Activated naive CD4-positive, alpha-beta T cell treated with Interleukin-2 at 50 U/mL for 16 hours (primary cell): Measurements from ENCODE around the gene PRC1.

ENCODE experiments used
- DNase-seq: peaks from one replicate; pipeline ENCODE4 v3.0.0-alpha.2; 2020

The PRC1 gene

DNA sequence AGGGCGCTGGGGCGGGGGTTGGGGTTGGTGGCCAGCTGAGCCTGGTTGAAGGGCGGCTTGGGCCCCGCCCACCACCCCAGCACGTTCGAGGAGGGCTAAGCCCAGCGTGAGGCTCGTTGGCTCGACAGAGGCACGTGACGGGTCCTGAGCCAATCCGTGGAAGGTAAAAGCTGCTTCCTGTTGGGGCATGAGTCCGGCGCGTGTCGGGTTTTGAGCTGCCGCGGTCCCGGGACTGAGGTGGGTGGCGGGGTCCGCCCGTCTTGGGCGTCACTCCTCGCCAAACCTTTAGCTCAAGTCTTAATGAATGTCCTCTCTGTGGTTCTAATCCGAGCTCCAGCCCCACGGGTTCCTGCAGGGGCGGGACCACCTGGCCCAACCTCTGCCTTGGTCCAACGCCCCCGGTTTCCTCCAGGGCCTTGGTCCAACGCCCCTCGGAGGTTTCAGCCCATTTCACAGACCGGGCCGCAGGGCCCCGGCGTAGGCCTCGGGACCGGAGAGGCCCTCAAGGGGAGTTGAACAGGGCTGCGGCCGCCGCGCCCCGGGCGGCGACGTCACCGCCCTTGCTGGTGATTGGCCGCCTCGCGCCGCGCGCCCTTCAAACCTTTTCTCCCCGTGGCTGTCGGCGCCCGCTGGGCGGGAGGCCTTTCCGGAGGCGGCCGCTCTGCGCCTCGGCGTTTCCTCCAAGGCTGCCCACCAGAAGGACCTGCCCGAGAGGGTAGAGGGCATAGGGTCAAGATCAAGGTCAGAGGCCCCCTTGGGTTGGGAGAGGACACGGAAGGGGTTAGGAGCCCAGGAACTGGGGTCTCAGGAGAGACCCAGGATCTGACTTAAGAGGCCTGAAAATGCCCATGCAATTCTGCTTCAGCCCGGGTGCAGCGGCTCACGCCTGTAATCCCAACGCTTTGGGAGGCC lies 39.4 kb downstream of the PRC1 start, which contains the start of gene RCCD1:
RCCD1 (plus strand) TSS at position 173 of the 912 bp plus-strand sequence. CDS start 1,851 bp downstream, outside the sequence.
- DNase-seq: peak; percentile 90

- DNase-seq: no peak
Measured at GRCh38 chr15:90953947-90954711, 40.2 kb downstream of the PRC1 start.

- DNase-seq: no peak
Measured at GRCh38 chr15:90952901-90953677, 41.2 kb downstream of the PRC1 start.

DNA sequence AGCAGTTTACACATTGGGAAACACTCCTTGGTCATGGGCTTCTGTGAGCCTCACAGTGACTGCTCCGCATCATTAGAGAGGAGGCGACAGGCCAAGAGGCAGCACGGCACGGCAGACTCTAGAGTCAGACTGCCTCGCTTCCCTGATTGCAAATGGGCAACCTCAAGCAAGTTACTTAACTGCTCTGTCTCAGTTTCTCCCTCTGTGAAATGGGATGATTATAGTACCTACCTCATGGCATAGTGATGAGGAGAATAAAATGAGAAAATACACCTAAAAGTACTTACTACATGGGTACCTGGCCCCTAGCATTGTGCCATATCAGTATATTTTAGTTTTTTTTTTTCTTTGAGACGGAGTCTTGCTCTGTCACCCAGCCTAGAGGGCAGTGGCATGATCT lies 43.7 kb downstream of the PRC1 start:
- no peak for DNase-seq

- no peak for DNase-seq
Measured at GRCh38 chr15:90949979-90950675, 44.2 kb downstream of the PRC1 start.

GRCh38 chr15:90948506-90948905 lies 45.8 kb downstream of the PRC1 start:
- DNase-seq: no peak

DNA sequence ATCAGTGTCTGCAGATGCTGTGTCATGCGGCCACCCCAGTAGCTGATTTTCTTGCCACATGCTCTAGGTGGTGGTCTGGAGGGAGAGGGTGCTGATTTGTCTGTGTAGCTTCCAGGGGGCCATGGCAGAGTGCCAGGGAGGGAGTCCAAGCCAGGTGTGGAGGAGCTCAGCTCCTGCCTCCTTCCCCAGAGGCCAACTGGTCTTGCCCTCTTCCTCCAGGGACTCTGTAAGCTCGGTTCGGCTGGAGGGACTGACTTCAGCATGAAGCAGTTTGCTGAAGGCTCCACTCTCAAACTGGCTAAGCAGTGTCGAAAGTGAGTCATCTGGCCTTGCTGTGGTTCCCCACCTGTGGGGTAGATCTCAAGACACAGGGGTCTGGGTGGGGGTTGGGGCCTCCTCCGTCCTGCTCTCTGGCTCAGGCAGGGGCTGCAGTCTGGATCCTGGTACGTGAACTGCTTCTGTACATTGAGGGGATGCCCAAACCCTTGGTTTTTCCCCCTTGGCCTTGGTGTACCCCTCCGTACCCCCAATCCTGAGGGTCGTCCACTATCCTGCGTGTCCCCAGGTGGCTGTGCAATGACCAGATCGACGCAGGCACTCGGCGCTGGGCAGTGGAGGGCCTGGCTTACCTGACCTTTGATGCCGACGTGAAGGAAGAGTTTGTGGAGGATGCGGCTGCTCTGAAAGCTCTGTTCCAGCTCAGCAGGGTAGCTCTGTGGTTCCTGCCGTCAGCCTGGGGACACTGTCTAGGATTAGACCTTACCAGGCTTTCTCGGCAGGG lies 46.6 kb downstream of the PRC1 start:
- no peak for DNase-seq

DNA sequence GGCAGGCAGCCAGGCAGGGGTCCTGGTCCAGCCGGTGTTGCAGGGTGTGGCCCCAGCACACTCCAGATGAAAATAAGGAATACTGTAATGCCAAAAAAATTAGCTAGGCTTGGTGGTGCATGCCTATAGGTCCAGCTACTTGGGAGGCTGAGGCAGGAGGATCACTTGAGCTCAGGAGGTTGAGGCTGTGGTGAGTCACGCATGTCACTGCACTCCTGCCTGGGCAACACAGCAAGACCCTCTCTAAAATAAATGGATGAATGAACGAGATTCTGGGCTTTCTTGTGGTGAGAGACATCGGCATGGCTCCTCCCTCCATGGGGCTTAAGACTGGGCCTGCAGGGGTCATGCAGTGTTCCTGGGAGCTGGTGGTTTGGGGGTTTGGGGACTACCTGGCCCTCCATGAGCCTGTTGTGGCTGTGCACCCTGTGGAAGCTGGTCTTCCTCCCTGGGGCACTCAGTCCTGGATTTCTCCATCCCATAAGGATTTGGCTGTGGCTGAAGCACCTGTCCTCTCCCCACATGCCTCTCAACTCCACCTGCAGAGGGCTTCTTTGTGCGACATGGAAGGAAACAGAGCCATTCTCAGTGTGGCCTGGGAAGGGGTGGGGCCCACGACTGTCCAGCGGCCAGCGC lies 47.3 kb downstream of the PRC1 start:
- DNase-seq: no peak

GRCh38 chr15:90946538-90946937 lies 47.8 kb downstream of the PRC1 start:
- no peak for DNase-seq

GRCh38 chr15:90945091-90945490 lies 49.2 kb downstream of the PRC1 start:
- no peak for DNase-seq

DNA sequence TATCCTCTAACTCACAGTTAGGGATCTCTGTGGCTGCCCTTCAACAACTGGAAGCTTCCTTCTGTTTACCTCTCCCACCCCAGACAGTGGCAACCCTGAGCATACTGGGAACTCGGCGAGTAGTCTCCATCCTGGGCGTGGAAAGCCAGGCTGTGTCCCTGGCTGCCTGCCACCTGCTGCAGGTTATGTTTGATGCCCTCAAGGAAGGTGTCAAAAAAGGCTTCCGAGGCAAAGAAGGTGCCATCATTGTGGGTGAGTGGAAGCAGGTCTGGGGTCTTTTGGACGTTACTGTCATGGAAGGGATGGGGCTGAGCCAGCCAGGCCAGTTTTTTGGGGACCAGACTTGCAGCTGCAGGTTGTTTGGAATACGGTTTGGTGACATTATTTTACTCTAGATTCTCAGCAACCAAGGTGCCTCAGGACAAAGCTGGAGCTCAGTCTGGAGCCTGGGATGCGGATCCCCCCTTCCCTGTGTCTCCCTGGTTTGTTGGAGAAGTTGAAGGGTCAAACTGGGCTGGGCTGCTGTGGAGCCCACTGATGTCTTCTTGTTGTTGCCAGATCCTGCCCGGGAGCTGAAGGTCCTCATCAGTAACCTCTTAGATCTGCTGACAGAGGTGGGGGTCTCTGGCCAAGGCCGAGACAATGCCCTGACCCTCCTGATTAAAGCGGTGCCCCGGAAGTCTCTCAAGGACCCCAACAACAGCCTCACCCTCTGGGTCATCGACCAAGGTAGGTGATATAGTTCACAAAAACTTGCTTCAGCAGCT lies 51.8 kb downstream of the PRC1 start:
- DNase-seq: no peak

- no peak for DNase-seq
Measured at GRCh38 chr15:90941038-90941437, 53.3 kb downstream of the PRC1 start.

- DNase-seq: no peak
Measured at GRCh38 chr15:90939756-90940155, 54.6 kb downstream of the PRC1 start.

- no peak for DNase-seq
Measured at GRCh38 chr15:90938261-90938660, 56.1 kb downstream of the PRC1 start.

DNA sequence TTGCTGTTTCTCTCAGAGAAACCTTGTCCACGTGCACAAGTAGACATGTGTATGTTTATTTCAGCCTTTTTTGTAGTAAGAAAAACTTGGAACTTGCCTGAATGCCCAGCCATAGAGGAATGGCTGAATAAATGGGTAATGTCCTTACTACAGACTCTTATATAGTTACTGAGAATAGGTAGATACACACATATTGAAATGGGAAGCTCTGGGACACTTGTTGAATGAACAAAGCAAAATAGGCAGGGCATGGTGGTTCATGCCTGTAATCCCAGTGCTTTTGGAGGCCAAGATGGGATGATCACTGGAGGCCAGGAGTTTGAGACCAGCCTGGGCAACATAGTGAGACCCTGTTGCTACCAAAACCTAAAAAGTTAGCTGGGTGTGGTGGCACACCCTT lies 57.5 kb downstream of the PRC1 start:
- no peak for DNase-seq

- peak; percentile 96 for DNase-seq
Measured at GRCh38 chr15:90934949-90935751, 59.2 kb downstream of the PRC1 start, which contains the start of gene UNC45A. Gene UNC45A (plus strand): TSS chr15:90935285. CDS start chr15:90935325, 40 bp downstream.

DNA sequence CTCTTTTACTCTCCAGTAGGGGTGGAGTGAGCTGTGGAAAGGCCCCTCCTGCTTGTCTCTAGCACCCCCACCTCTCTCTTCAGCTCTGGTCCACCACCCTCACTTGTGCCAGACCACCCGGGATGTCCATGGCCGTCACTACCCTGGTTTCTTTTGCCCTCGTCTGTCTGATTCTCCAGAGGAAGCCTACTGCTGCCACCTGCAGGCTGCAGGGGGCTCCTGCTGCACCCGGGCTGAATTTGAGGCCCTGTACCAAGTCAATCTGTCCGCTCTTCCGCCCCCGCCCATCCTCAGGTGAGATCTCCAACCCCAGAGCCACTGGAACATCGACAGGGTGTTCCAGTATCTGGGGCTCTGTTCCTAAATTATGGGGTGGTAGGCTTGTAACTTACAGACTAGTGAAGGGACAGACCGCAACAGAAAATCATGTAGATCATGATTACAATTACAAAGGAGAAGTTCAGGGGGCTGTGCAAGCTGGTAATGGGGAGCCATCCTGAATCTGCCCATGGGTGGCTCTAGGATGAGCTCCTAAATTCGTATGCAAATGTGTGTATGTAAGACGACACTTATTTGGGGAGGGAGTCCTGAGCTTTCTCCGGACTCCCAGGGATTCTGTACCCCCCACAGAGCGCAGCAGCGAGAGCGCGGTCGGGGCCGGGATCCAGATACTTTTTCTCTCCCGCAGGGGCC lies 59.9 kb downstream of the PRC1 start:
- peak; percentile 90 for DNase-seq

DNA sequence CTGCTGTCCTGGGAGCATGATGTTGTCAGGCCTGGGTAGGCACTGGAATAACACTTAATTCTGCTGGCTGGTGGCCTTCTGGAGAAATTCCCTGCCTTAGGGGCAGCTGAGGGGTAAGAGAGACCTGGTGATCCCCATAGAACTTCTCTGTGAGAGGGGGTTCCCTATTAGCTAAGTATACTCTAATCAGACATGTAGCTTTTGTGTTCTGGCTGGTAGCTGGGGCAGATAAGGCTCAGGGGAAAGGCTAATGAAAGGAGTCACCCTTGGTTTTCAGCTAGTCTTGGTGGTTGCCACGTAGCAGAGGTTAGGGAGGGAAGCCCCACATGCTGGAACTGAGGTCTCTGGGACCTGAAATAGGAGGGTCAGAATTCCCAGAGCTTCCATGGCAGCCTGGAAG lies 61.0 kb downstream of the PRC1 start:
- no peak for DNase-seq

- DNase-seq: no peak
Measured at GRCh38 chr15:90932660-90932991, 61.7 kb downstream of the PRC1 start.
